GM21423 (cell line): ENCODE measurements around the gene CXCR3.
A peak's percentile ranks its signal among the peaks of the same experiment; 100 is the strongest.
"Not testable (repeated sequence)": the region's sequence is repeated elsewhere in the genome, so short reads cannot be mapped to it uniquely, and the experiment has no call there.

ENCODE experiments used
- ATAC-seq: cut with Tn5 transposase; IDR thresholded peaks from one replicate; pipeline ENCODE4 v1.9.1; 2021; ENCODE audit warnings: mild to moderate bottlenecking, moderate library complexity; ENCODE audit not compliant: unreplicated experiment

CXCR3 gene

DNA sequence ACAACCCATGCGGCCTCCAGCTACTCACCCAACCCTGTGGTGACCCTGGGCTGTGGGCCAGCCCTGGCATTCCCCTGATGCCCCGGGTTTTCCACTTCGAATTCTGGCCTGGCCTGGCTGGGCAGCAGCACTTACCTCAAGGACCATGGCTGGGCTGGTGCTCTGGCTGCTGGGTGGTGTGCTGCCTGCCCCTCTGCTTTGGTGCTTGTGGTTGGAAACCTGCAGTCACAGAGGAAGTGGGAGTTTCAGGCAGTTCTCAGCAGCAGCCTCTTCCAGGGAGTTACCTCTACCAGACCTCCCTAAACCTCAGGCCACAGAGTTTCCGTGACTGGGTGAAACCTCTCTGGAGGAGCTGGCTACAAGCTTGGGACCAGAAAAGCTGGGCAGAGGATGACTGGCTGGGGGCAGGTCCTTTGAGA is at the start of gene CXCR3:
Gene CXCR3, minus strand, starts transcription at position 209 of the 419 bp plus-strand sequence. Its CDS starts 62 bp downstream, at position 147.
- peak; percentile 42 for ATAC-seq

DNA sequence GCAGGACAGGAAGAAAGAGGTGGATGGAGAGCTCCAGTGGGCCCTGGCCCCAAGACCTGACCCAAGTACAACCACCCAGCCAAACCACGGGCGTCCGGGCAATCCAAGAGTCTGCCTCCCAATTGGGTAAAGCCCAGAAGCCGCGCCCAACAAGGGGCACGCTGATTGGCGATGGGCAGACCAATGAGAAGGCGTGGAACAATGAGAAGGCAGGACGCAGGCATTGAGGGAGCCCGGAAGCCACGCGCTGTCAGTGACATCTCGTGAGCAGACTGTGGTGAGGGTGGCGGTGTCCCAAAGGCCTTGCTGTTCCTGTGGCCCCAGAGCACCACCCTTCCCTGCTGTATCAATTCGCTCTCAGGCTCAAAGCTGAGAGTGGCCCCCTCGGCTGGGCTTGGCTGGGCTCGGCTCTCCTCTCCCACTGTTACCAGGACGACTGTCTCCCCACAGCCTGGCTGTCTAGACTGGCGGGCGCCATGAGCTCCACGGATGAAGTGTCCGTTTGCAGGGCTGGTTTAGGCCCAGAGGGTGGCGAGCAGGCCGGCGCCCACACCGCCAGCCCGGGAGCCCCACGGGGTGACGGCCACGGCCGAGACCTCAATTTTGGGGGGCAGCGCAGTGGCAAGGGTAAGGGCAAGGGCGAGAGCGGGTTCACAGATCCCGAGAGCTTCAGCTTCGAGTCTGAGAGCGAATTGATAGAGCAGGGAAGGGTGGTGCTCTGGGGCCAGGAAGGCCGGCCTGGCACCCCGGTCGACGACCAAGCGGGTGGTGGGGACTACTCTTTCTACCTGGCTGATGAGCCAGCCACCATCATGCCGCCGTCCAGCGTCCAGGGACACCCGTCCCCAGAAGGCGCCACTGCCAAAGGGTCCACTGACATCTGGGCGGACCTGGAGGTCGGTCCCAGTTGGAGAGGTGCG is 49.3 kb upstream of the CXCR3 start, which contains the start of gene LOC101059915:
Gene LOC101059915, plus strand, starts transcription at position 219 of the 920 bp plus-strand sequence.
- ATAC-seq: no peak

DNA sequence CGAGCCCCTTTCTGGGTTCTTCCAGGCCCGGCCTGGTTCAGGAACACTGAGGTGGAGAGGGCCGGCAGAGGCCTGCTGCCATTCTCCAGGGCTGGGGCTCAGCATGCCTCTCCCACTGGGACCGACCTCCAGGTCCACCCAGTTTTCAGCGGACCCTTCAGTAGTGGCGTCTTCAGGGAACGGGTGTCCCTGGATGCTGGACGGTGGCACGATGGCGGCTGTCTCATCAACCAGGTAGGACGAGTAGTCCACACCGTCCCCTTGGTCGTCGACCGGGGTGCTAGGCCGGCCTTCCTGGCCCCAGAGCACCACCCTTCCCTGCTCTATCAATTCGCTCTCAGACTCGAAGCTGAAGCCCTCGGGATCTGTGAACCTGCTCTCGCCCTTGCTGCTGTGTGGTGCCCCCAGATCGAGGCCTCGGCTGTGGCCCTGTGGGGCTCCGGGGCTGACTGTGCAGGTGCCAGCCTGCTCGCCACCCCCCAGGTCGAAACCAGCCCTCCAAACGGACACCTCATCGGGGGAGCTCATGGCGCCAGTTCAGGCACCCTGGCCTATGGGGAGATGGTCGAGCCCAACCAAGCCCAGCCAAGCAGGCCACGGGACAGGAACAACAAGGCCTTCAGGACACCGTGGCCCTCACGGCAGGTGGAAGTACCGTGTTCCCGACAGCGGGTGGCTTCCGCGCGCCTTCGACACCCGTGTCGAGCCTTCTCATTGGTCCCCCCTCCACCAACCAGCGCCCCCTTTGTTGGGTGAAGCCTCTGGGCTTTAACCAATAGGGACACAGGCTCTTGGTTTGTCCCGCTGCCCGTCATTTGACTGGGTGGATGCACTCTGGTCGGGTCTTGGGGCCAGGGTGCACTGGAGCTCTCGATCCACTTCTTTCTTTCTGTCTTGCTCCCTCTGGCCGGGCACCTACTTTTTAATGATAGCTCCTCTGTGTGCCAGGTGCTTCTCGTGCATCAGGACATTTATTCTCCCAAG is 48.2 kb upstream of the CXCR3 start:
- ATAC-seq: no peak

DNA sequence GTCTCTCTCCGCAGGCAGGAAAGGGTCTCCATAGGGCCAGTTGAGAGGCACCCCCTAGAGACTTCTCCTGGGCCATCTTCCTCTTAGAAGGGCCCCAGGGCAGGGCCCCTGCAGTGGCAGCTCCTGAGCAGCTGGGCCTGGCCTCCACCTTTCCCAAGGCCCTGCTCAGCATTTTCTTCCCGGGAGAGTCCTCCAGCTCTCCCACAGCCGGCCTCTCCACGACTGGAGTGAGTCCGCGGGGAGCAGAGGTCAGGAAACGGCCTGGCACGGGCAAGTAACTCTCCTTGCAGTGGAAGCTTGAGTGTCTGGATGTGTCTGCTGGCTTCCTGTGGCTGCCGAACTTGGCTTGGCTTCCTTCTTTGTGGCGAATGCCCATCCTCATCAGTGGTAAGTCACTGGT is 47.4 kb upstream of the CXCR3 start:
- ATAC-seq: no peak

- ATAC-seq: no peak
Observed at GRCh38 chrX:71664889-71665491, 46.7 kb upstream of the CXCR3 start.

GRCh38 chrX:71664202-71664601 is 45.9 kb upstream of the CXCR3 start:
- not testable (repeated sequence) for ATAC-seq

DNA sequence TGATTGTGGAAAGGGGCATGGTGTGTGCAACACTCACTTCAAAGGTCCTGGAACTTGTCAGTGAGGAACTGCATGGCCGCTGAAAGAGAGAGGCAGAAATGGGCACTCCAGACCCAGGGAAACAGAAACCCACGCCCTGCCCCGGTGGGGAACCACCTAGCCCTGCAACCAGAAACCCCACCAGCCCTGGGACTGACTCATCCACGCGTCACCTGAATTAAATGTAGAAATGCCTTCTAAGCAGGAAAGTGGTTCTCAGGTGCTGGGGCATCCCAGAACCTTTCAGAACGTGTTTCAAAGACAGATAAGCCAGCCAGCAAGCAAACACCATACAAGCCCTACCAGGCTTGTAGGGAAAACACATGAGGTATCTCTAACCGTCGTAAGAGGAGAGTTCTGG is 44.9 kb upstream of the CXCR3 start:
- ATAC-seq: not testable (repeated sequence)

- not testable (repeated sequence) for ATAC-seq
Observed at GRCh38 chrX:71662654-71663053, 44.3 kb upstream of the CXCR3 start.

GRCh38 chrX:71661919-71662318 is 43.6 kb upstream of the CXCR3 start:
- no peak for ATAC-seq

- ATAC-seq: no peak
Observed at GRCh38 chrX:71660562-71661416, 42.5 kb upstream of the CXCR3 start.

DNA sequence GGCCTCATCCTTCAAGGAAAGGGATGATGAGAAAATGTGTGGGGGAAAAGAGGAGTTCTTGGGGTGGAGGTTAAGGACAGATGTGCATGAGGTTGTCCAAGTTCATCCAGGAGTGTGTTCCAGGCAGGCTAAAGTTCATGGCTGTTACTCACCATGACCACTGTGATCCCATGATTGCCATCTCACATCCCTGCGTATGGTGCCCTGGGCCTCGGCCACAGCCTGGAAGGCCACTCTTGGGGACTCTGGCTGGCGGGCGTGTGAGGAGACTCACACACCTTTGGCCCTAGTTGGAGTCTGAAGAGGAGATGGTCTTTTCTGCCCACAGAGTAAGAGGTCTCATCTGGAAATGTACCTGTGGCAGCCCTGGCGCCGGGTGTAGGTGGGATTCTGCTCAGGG is 41.6 kb upstream of the CXCR3 start:
- no peak for ATAC-seq

- no peak for ATAC-seq
Observed at GRCh38 chrX:71659342-71659741, 41.0 kb upstream of the CXCR3 start.

GRCh38 chrX:71657267-71657666 is 39.0 kb upstream of the CXCR3 start:
- no peak for ATAC-seq

DNA sequence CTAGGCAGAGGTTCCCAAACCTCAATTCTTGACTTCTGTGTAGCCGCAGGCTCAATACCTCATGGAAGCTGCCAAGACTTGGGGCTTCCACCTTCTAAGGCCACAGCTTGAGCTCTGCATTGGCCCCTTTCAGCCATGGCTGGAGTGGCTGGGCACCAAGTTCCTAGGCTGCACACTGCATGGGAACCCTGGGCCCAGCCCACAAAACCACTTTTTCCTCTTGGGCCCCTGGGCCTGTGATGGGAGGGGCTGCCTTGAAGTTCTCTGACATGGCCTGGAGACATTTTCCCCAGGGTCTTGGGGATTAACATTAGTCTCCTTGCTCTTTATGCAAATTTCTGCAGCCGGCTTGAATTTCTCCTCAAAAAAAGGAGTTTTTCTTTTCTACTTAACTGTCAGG is 35.0 kb upstream of the CXCR3 start:
- ATAC-seq: no peak

GRCh38 chrX:71652405-71652804 is 34.1 kb upstream of the CXCR3 start:
- no peak for ATAC-seq

GRCh38 chrX:71650333-71650969 is 32.1 kb upstream of the CXCR3 start:
- ATAC-seq: peak; percentile 95

DNA sequence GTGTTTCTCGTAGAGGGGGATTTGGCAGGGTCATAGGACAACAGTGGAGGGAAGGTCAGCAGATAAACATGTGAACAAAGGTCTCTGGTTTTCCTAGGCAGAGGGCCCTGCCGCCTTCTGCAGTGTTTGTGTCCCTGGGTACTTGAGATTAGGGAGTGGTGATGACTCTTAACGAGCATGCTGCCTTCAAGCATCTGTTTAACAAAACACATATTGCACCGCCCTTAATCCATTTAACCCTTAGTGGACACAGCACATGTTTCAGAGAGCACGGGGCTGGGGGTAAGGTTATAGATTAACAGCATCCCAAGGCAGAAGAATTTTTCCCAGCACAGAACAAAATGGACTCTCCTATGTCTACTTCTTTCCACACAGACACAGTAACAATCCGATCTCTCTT is 26.1 kb upstream of the CXCR3 start:
- not testable (repeated sequence) for ATAC-seq

DNA sequence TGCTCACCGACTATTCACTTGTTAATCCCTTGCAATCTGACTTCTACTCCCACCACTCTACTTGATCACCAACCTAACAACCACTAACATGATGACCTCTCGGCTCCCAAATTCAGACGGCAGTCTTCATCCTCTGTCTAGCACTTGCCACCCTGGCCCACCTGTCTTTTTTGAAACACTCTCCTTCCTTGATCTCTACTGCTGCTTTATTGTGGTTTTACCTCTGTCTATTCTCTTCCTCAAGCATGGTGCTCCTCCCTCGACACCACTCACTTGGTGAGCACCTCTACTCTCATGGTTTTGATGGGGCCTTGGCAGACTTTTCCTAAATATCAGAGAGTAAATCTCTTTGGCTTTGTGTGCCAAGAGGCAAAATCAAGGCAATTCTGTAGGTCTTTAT is 21.7 kb upstream of the CXCR3 start:
- ATAC-seq: no peak

DNA sequence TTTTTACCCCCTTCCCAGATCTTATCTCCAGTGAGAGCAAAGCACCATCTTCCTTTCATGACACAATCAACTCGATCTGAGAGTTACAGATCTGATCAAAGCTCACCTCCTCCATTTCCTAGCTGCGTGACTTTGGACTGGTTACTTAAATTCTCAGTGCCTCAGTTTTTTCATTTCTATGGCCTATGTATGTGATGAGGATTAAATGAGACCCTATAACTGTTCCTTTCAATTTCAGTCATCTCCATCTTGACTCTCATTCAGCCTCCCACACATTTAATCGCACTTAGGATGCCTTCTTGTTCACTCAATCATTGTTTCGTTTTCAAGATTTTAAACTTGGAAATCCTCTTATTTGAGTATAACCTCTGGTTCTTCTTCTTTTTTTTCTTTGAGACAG is 20.1 kb upstream of the CXCR3 start:
- ATAC-seq: no peak
